Psoas muscle (tissue), 8 donors: ENCODE data around the gene SEMA3G. TPM values are rescaled to one million over a fixed set of nuclear protein-coding genes. Genes with fewer than 3 reads are reported as not detected.

Experiments
- ATAC-seq, 4 donors: fragments of 200-7000 bp; cut with Tn5 transposase; one replicate each; pipeline ENCODE4 v1.9.1; 2020; ENCODE audit warnings: moderate library complexity in 3 of 4, mild to moderate bottlenecking in 2 of 4
- DNase-seq, 2 donors: peaks; one replicate each; pipeline ENCODE4 v3.0.0-alpha.2; 2020
- H3K27ac ChIP-seq: fragments of 200-600 bp; one replicate; pipeline ENCODE4 v1.8.0; 2022
- H3K27me3 ChIP-seq, 3 donors: fragments of 200-600 bp in 1 of 3; one replicate each; pipeline versions ENCODE4 v1.6.1 to v1.8.0; 2013 to 2022; ENCODE audit warnings: low read length in 2 of 3, mild to moderate bottlenecking in 2 of 3, moderate library complexity in 1 of 3; ENCODE audit not compliant: insufficient read depth in 3 of 3
- H3K36me3 ChIP-seq, 2 donors: fragments of 200-600 bp in 1 of 2; one replicate each; pipeline versions ENCODE4 v1.6.1 to v1.8.0; 2013 to 2022; ENCODE audit warnings: low read depth in 1 of 2, mild to moderate bottlenecking in 1 of 2, moderate library complexity in 1 of 2; ENCODE audit not compliant: insufficient read depth in 1 of 2
- H3K4me1 ChIP-seq: fragments of 200-600 bp; one replicate; pipeline ENCODE4 v1.8.0; 2022
- H3K4me3 ChIP-seq: fragments of 200-600 bp; one replicate; pipeline ENCODE4 v1.8.0; 2022; ENCODE audit warnings: mild to moderate bottlenecking
- H3K9me3 ChIP-seq: fragments of 200-600 bp; one replicate; pipeline ENCODE4 v1.8.0; 2022
- WGBS, 3 donors: extraction: QIAGEN DNeasy Blood & Tissue Kit; methylation state at CpG; one replicate each; pipeline versions ENCODE4 v1.1.6 to v1.1.7; 2013; 5-methylcytosine and 5-hydroxymethylcytosine counted together
- intact Hi-C, 2 donors: fragments of 100-400 bp; cut with DNase I; formaldehyde crosslinking; loops; one replicate each; pipeline versions ENCODE4 v1.11.0 to v1.14.2; 2022
- polyA plus RNA-seq, 3 donors: library from polyadenylated mRNA; stranded (reverse); fragments of 200-250 nt; gene quantifications; one replicate each; pipeline ENCODE4 v1.2.3, GENCODE V29; 2013
- total RNA-seq, 4 donors: library from RNA; stranded (reverse); fragmentation: NEBNext Ultra II Directional in 2 of 4; extraction: Animal tissue kit (Norgen Biotek cat#: 25700) in 2 of 4; gene quantifications; one replicate each; pipeline versions ENCODE4 v1.2.1 to v1.2.4, GENCODE V29; 2021 to 2023
- TF ChIP-seq, protein P1 (sequence below): fragments of 200-600 bp; IDR thresholded peaks from one replicate; pipeline ENCODE4 v1.8.0; 2022; ENCODE audit warnings: antibody characterized with exemption
- donor health status: healthy with polysubstance abuse.
- donor health status: DM: no; HTN: no; CAD: no; lungs with moderate emphysema.
- donor health status: Bipolar disorder and iron deficiency.
- donor health status: healthy.
- donor health status: DM: yes; HTN: yes; CAD: no.
- donor health status: DM: no; HTN: no; CAD: no.
- donor health status: DM: no; HTN: no; CAD: no.
- donor health status: DM: yes; HTN: yes; CAD: no.

Gene SEMA3G
- total and polyA plus RNA-seq, 7 donors: 6.0 to 13.8 (median 6.5) TPM

DNA sequence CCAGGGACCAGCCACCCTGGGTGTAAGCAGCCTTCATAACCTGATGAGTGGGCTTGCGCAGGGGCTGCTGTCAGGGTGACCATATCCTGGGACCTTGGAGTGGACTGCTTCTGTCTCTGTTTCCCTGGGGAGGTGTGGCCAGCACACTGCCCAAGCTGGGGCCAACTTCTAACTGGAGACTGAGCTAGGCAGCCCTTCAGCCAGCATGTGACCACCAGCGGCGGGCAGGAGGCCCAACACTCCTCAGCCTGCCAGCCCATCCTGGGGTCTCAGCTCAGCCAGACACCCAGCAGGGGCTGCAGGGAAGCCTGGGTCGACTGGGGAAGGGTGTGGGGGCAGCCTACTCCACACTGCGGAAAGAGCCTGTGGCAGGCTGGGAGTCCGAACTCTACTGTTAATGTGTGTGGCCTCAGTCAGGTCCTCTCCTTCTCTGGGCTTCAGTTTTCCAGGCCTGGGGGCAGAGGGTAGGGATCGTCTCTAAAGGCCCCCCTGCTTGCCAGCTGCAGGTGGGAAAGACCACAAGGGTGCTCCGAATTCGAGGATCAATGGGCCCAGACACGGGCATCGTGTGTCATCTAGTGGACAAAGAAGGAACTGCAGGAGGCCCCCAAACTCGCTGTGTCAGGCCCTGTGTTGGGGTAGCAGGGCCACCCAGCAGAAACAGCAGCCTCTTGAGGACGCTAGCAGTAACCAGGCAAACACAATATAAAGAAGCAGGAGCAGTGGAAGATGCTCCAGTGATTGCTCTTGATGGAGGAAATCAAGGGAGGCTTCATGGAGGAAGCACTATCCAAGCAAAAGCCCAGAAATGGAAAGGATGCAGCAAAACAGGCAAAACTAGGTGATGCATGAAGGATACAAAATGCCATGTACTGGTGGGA, 2.0 kb upstream of the SEMA3G start:
- H3K4me1 ChIP-seq: peaks cover 13% of the 10 kb centered on the region
- H3K27me3 ChIP-seq: no peaks in the 10 kb centered on the region
- H3K36me3 ChIP-seq: no peaks in the 10 kb centered on the region
- ATAC-seq: peak; percentile 29 to 59 (median 48)
- 33 to 37% (median 33%) methylated on average over 13 of the region's 13 CpGs for WGBS, 3 donors
- no peak overlapping the region for H3K4me3 ChIP-seq
- DNase-seq: peak; percentile 67 to 80
- TF ChIP-seq, protein P1, sequence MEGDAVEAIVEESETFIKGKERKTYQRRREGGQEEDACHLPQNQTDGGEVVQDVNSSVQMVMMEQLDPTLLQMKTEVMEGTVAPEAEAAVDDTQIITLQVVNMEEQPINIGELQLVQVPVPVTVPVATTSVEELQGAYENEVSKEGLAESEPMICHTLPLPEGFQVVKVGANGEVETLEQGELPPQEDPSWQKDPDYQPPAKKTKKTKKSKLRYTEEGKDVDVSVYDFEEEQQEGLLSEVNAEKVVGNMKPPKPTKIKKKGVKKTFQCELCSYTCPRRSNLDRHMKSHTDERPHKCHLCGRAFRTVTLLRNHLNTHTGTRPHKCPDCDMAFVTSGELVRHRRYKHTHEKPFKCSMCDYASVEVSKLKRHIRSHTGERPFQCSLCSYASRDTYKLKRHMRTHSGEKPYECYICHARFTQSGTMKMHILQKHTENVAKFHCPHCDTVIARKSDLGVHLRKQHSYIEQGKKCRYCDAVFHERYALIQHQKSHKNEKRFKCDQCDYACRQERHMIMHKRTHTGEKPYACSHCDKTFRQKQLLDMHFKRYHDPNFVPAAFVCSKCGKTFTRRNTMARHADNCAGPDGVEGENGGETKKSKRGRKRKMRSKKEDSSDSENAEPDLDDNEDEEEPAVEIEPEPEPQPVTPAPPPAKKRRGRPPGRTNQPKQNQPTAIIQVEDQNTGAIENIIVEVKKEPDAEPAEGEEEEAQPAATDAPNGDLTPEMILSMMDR: peak; percentile 100
- no peaks in the 10 kb centered on the region for H3K9me3 ChIP-seq
- intact Hi-C loops: loop anchor here in 1 of 2 donors (1.0 to 2.0 kb wide), 2 partner anchors 19 to 216 kb away; no protein-coding TSS in a partner anchor
- peak overlapping the region; percentile 6 for H3K27ac ChIP-seq

DNA sequence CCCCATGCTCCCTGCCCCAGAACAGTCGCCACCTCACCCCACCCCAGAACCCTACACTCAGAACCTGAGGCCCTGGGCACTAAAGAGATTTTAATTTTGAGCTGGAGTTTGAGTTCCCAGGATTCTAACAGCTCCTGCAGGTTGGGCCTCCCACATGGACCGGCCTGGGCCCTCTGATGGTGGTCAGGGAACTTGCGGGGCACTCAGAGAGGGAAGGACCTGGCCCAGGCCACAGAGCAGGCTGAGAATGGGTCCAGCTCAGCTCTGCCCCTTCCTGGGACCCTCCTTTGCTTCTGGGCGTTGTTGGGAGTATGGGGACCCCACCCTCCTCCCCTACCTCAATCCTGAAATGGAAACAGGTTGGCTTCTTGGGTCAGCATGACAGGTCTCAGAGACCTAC, 1.1 kb upstream of the SEMA3G start:
- Histone ChIP-seq H3K27ac (peak overlapping the region; percentile 6), H3K9me3 (no peaks in the 10 kb centered on the region), H3K36me3 (no peaks in the 10 kb centered on the region), H3K4me3 (no peak overlapping the region), H3K27me3 (no peaks in the 10 kb centered on the region), H3K4me1 (peaks cover 13% of the 10 kb centered on the region)
- DNase-seq: no peak
- peak in 2 of 4 donors; percentile 1 to 4 for ATAC-seq
- intact Hi-C loops: loop anchor here in 1 of 2 donors (2.0 kb wide), 1 partner anchor 215 kb away; no protein-coding TSS in a partner anchor
- TF ChIP-seq, protein P1: no peak
- 89 to 93% (median 89%) methylated on average over 4 of the region's 4 CpGs for WGBS, 3 donors

DNA sequence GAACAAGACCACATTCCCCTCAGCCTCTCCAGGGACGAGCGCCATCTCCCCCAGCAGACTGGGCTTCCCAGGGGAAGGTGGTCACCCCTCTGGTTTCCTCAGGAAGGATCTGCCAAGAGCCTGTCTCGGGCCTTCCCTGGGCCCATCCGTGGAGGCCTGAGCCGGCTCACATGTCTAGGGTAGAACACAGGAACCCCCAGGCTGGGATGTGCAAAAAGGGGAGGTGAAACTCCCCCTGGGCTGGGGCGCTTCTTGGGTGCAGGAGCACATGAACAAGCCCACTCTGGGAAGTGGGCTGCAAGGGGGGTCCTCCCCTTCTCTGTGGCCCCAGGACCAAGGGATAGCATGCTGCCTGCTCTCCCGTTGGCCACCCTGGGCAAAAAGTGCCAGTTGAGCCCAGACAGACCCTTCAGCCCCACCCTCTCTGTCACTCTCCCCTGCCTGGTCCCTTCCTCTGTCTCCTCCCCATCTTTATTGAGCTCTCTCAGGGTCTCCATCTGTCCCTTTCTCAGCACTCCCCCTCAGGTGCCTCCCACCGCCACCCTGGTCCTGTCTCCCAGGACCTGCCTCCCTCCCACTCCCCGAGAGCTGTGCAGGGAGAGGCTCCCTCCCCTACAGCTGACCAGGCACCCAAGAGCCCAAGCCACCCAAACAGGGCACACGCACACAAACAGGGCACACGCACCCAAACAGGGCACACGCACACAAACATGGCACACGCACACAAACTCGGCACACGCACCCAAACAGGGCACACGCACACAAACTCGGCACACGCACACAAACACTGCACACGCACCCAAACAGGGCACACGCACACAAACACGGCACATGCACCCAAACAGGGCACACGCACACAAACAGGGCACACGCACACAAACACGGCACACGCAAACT, 864 bp downstream of the SEMA3G start:
- WGBS, 3 donors: 84 to 88% (median 87%) methylated on average over 25 of the region's 25 CpGs
- ATAC-seq (no peak), DNase-seq (no peak)
- no peaks in the 10 kb centered on the region for H3K9me3 ChIP-seq
- intact Hi-C loops: no loop called here
- H3K4me3 ChIP-seq: peak overlapping the region; percentile 45
- H3K27ac ChIP-seq: peak overlapping the region; percentile 36
- H3K4me1 ChIP-seq: peaks cover 10% of the 10 kb centered on the region
- H3K27me3 ChIP-seq: no peaks in the 10 kb centered on the region
- no peaks in the 10 kb centered on the region for H3K36me3 ChIP-seq
- TF ChIP-seq, protein P1: no peak

DNA sequence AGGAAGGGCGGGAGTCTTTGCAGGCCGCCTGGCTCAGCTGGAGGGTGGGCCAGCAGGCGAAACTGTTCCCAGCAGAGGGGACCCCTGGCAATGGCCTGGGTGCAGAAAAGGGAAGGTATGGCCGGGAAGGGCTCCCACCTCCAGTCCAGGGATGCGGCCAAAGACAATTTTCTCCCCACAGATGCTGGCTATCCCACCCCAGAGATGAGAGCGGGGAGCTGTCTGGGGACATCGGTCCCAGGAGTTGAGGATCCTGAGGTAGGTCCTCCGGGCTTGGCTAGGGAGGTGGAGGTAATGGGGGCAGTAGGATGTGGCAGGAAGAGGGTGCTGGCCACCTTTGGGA, 1.7 kb downstream of the SEMA3G start:
- ATAC-seq (no peak), DNase-seq (no peak)
- intact Hi-C loops: no loop called here
- TF ChIP-seq, protein P1: no peak
- Histone ChIP-seq H3K9me3 (no peaks in the 10 kb centered on the region), H3K4me3 (peak overlapping the region; percentile 45), H3K4me1 (peaks cover 10% of the 10 kb centered on the region), H3K27me3 (no peaks in the 10 kb centered on the region), H3K27ac (no peak overlapping the region), H3K36me3 (no peaks in the 10 kb centered on the region)
- WGBS, 3 donors: 88 to 92% (median 90%) methylated on average over 7 to 8 of the region's 8 CpGs
